Activated naive CD4-positive, alpha-beta T cell (primary cell): ENCODE measurements around the gene SEMA6A.

Source experiments
- DNase-seq, 4 experiments: peaks; one replicate each; lab custom pipeline; 2025; lab: John Stamatoyannopoulos, UW

The SEMA6A gene

GRCh38 chr5:116464144-116464708 is 110.4 kb downstream of the SEMA6A start:
- DNase-seq: no peak

GRCh38 chr5:116462500-116462899 is 112.1 kb downstream of the SEMA6A start:
- no peak for DNase-seq

GRCh38 chr5:116459301-116459700 is 115.3 kb downstream of the SEMA6A start:
- DNase-seq: no peak

- DNase-seq: no peak
These were observed 117.6 kb downstream of the SEMA6A start for GRCh38 chr5:116457062-116457461.

GRCh38 chr5:116456036-116456435 is 118.6 kb downstream of the SEMA6A start:
- DNase-seq: no peak

- DNase-seq: no peak
These were observed 119.6 kb downstream of the SEMA6A start for GRCh38 chr5:116455061-116455460.

- no peak for DNase-seq
These were observed 120.2 kb downstream of the SEMA6A start for GRCh38 chr5:116454417-116454927.

GRCh38 chr5:116453988-116454411 is 120.6 kb downstream of the SEMA6A start:
- DNase-seq: no peak

GRCh38 chr5:116452774-116453368 is 121.8 kb downstream of the SEMA6A start:
- DNase-seq: no peak

- DNase-seq: no peak
These were observed 122.6 kb downstream of the SEMA6A start for GRCh38 chr5:116451905-116452450.

GRCh38 chr5:116451066-116451465 is 123.6 kb downstream of the SEMA6A start:
- DNase-seq: no peak

GRCh38 chr5:116449458-116449857 is 125.2 kb downstream of the SEMA6A start:
- no peak for DNase-seq

GRCh38 chr5:116448870-116449427 is 125.7 kb downstream of the SEMA6A start:
- DNase-seq: no peak

- no peak for DNase-seq
These were observed 126.2 kb downstream of the SEMA6A start for GRCh38 chr5:116448450-116448849.

GRCh38 chr5:116446356-116447005 is 128.1 kb downstream of the SEMA6A start:
- no peak for DNase-seq

GRCh38 chr5:116445311-116445710 is 129.3 kb downstream of the SEMA6A start:
- DNase-seq: no peak

GRCh38 chr5:116444373-116445295 is 130.0 kb downstream of the SEMA6A start:
- DNase-seq: no peak

GRCh38 chr5:116442931-116443551 is 131.6 kb downstream of the SEMA6A start:
- DNase-seq: no peak

- no peak for DNase-seq
These were observed 132.5 kb downstream of the SEMA6A start for GRCh38 chr5:116442095-116442534.

- DNase-seq: no peak
These were observed 133.4 kb downstream of the SEMA6A start for GRCh38 chr5:116441223-116441622.

GRCh38 chr5:116440457-116441001 is 134.1 kb downstream of the SEMA6A start:
- no peak for DNase-seq
